Astrocyte (in vitro differentiated cells and primary cell): ENCODE measurements around the gene KLC3. TPM values are rescaled to one million over a fixed set of nuclear protein-coding genes. Genes with fewer than 3 reads are reported as not detected.

Source experiments
- DNase-seq: peaks from one replicate; pipeline ENCODE4 v3.0.0-alpha.2; 2010; ENCODE audit warnings: low read depth
- FAIRE-seq: peaks from 2 replicates; lab custom pipeline; 2011; peaks lifted over from hg19 to GRCh38; lab: Jason Lieb, UNC
- H2AFZ ChIP-seq: 2 replicates; pipeline ENCODE4 v1.6.0; 2012; ENCODE audit warnings: low read depth, low read length, inconsistent platforms
- H3K27ac ChIP-seq: 2 replicates; pipeline ENCODE4 v1.5.1; 2011; ENCODE audit warnings: low read depth, low read length, inconsistent platforms
- H3K27me3 ChIP-seq: 2 replicates; pipeline ENCODE4 v1.6.0; 2011; ENCODE audit warnings: low read length, inconsistent platforms; ENCODE audit not compliant: insufficient read depth
- H3K36me3 ChIP-seq: 2 replicates; pipeline ENCODE4 v1.5.1; 2011; ENCODE audit warnings: low read length, inconsistent platforms; ENCODE audit not compliant: insufficient read depth
- H3K4me1 ChIP-seq: 2 replicates; pipeline ENCODE4 v1.5.1; 2011; ENCODE audit warnings: low read length, inconsistent platforms; ENCODE audit not compliant: insufficient read depth
- H3K4me2 ChIP-seq: 2 replicates; pipeline ENCODE4 v1.6.0; 2012; ENCODE audit warnings: low read length, inconsistent platforms
- H3K4me3 ChIP-seq: 2 replicates; pipeline ENCODE4 v1.5.1; 2011; ENCODE audit warnings: low read depth, mild to moderate bottlenecking, low read length, inconsistent platforms; ENCODE audit not compliant: insufficient read depth
- H3K79me2 ChIP-seq: 2 replicates; pipeline ENCODE4 v1.6.0; 2012; ENCODE audit warnings: mild to moderate bottlenecking, low read length, inconsistent platforms; ENCODE audit not compliant: insufficient read depth
- H3K9ac ChIP-seq: 2 replicates; pipeline ENCODE4 v1.6.0; 2012; ENCODE audit warnings: mild to moderate bottlenecking, low read length, inconsistent platforms
- H3K9me3 ChIP-seq: 2 replicates; pipeline ENCODE4 v1.5.1; 2012; ENCODE audit warnings: low read depth, mild to moderate bottlenecking, low read length, inconsistent platforms; ENCODE audit not compliant: insufficient read depth
- H4K20me1 ChIP-seq: 2 replicates; pipeline ENCODE4 v1.6.0; 2012; ENCODE audit warnings: low read length, inconsistent platforms; ENCODE audit not compliant: insufficient read depth
- H3K27ac Mint-ChIP-seq: one replicate; pipeline ENCODE4 v1.8.0; 2021; ENCODE audit warnings: mild to moderate bottlenecking, mixed read lengths; ENCODE audit not compliant: unreplicated experiment
- H3K27me3 Mint-ChIP-seq: one replicate; pipeline ENCODE4 v1.8.0; 2021; ENCODE audit warnings: low read depth, mixed read lengths; ENCODE audit not compliant: unreplicated experiment
- H3K36me3 Mint-ChIP-seq: one replicate; pipeline ENCODE4 v1.8.0; 2021; ENCODE audit warnings: low read depth, mixed read lengths; ENCODE audit not compliant: unreplicated experiment
- H3K4me1 Mint-ChIP-seq: one replicate; pipeline ENCODE4 v1.8.0; 2021; ENCODE audit warnings: low read depth, mixed read lengths; ENCODE audit not compliant: unreplicated experiment
- H3K4me3 Mint-ChIP-seq: one replicate; pipeline ENCODE4 v1.8.0; 2021; ENCODE audit warnings: mild to moderate bottlenecking, moderate library complexity, mixed read lengths; ENCODE audit not compliant: unreplicated experiment
- H3K9me3 Mint-ChIP-seq: one replicate; pipeline ENCODE4 v1.8.0; 2021; ENCODE audit warnings: mild to moderate bottlenecking, mixed read lengths; ENCODE audit not compliant: unreplicated experiment
- CTCF ChIP-seq: IDR thresholded peaks from 2 replicates; pipeline ENCODE4 v1.5.1; 2011; ENCODE audit warnings: low read depth, mild to moderate bottlenecking, inconsistent platforms, low read length, moderate library complexity; ENCODE audit not compliant: insufficient read depth
- EZH2 ChIP-seq: IDR thresholded peaks from 2 replicates; pipeline ENCODE4 v1.6.1; 2012; ENCODE audit warnings: mild to moderate bottlenecking, low read length, inconsistent platforms; ENCODE audit not compliant: insufficient read depth
- total RNA-seq: library from RNA; stranded (reverse); gene quantifications from 2 replicates; pipeline ENCODE4 v1.2.1, GENCODE V29; 2021

Gene KLC3
- total RNA-seq, 1 donor from 2014 or later = 1.2 TPM

- Histone ChIP-seq H3K9me3 (no peaks in the 10 kb centered on the region), H3K27ac (no peak overlapping the region), H3K4me3 (no peak overlapping the region), H4K20me1 (peaks cover 13% of the 10 kb centered on the region), H3K79me2 (no peaks in the 10 kb centered on the region), H3K9ac (no peak overlapping the region), H3K36me3 (peaks cover 17% of the 10 kb centered on the region), H3K4me2 (no peak overlapping the region), H3K27me3 (no peaks in the 10 kb centered on the region), H3K4me1 (no peaks in the 10 kb centered on the region), H2AFZ (no peak overlapping the region)
- Mint-ChIP-seq H3K4me3 (no peak overlapping the region), H3K4me1 (no peaks in the 10 kb centered on the region), H3K27ac (no peak overlapping the region), H3K9me3 (no peaks in the 10 kb centered on the region), H3K27me3 (peaks cover 5% of the 10 kb centered on the region), H3K36me3 (peaks cover 14% of the 10 kb centered on the region)
- no peak for TF ChIP-seq CTCF
- no peak for DNase-seq
- no peak for FAIRE-seq
These were observed 8.5 kb downstream of the KLC3 start for GRCh38 chr19:45349126-45349415.

GRCh38 chr19:45349430-45349941 is 8.9 kb downstream of the KLC3 start:
- Histone ChIP-seq H3K27ac (no peak overlapping the region), H3K9ac (no peak overlapping the region), H3K36me3 (peaks cover 17% of the 10 kb centered on the region), H4K20me1 (peaks cover 13% of the 10 kb centered on the region), H3K4me3 (no peak overlapping the region), H3K4me1 (no peaks in the 10 kb centered on the region), H3K79me2 (no peaks in the 10 kb centered on the region), H2AFZ (no peak overlapping the region), H3K4me2 (no peak overlapping the region), H3K9me3 (no peaks in the 10 kb centered on the region), H3K27me3 (no peaks in the 10 kb centered on the region)
- Mint-ChIP-seq H3K27ac (no peak overlapping the region), H3K9me3 (no peaks in the 10 kb centered on the region), H3K4me1 (no peaks in the 10 kb centered on the region), H3K36me3 (peaks cover 18% of the 10 kb centered on the region), H3K27me3 (peaks cover 5% of the 10 kb centered on the region), H3K4me3 (no peak overlapping the region)
- FAIRE-seq (no peak), DNase-seq (no peak)
- TF ChIP-seq EZH2 (no peak), CTCF (no peak)

GRCh38 chr19:45350477-45351058 is 10.0 kb downstream of the KLC3 start:
- no peaks in the 10 kb centered on the region for H3K9me3 Mint-ChIP-seq
- Histone ChIP-seq H3K36me3 (peaks cover 17% of the 10 kb centered on the region), H3K27ac (no peak overlapping the region), H2AFZ (no peak overlapping the region), H3K9me3 (no peaks in the 10 kb centered on the region), H3K4me2 (no peak overlapping the region), H3K27me3 (no peaks in the 10 kb centered on the region), H4K20me1 (peaks cover 16% of the 10 kb centered on the region), H3K79me2 (no peaks in the 10 kb centered on the region), H3K9ac (no peak overlapping the region), H3K4me3 (no peak overlapping the region), H3K4me1 (no peaks in the 10 kb centered on the region)
- H3K36me3 Mint-ChIP-seq = peaks cover 25% of the 10 kb centered on the region
- no peak for TF ChIP-seq CTCF
- TF ChIP-seq EZH2 = no peak
- H3K27ac Mint-ChIP-seq = no peak overlapping the region
- FAIRE-seq (no peak), DNase-seq (no peak)
- H3K4me1 Mint-ChIP-seq = no peaks in the 10 kb centered on the region
- H3K27me3 Mint-ChIP-seq = peaks cover 5% of the 10 kb centered on the region
- no peak overlapping the region for H3K4me3 Mint-ChIP-seq
